GM12878 (cell line): ENCODE data around the gene HSBP1. TPM values are rescaled to one million over a fixed set of nuclear protein-coding genes. Genes with fewer than 3 reads are reported as not detected.

Source experiments
- ATAC-seq: fragments of 200-7000 bp; cut with Tn5 transposase; 3 replicates; pipeline ENCODE4 v1.9.1; 2020; ENCODE audit warnings: mild to moderate bottlenecking, moderate library complexity
- BruUV-seq: library from RNA; stranded (reverse); fragments of 400-500 nt; replicated peaks from 2 replicates; lab custom pipeline; 2021; lab: Mats Ljungman, UMichigan
- CTCF ChIA-PET: fragments of 300-600 bp; sonication (Branson Sonifier 250); formaldehyde crosslinking; extraction: SDS; loops from one replicate; lab custom pipeline; 2021; ENCODE audit warnings: inconsistent platforms; lab: Yijun Ruan, JAX
- POLR2A ChIA-PET: fragments of 350-600 bp; formaldehyde crosslinking; extraction: SDS; loops from one replicate; lab custom pipeline; 2021; ENCODE audit warnings: inconsistent platforms; lab: Charles Lee
- RAD21 ChIA-PET: fragments of 300-600 bp; sonication (Branson Sonifier 250); formaldehyde crosslinking; loops from one replicate; lab custom pipeline; 2023; ENCODE audit warnings: antibody characterized with exemption; ENCODE audit not compliant: unreplicated experiment; lab: Charles Lee
- SMC1A ChIA-PET: fragments of 300-600 bp; sonication (Branson Sonifier 250); formaldehyde crosslinking; loops from one replicate; lab custom pipeline; 2023; ENCODE audit not compliant: unreplicated experiment, uncharacterized antibody; lab: Charles Lee
- DNase-seq: peaks from one replicate; pipeline ENCODE4 v3.0.0-alpha.2; 2011; ENCODE audit warnings: low read depth, low spot score
- FAIRE-seq: peaks from 3 replicates; lab custom pipeline; 2011; peaks lifted over from hg19 to GRCh38; lab: Jason Lieb, UNC
- H2AFZ ChIP-seq: 2 replicates; pipeline ENCODE4 v1.6.0; 2011; ENCODE audit warnings: low read depth, low read length, control low read depth; ENCODE audit not compliant: control insufficient read depth
- H3K27ac ChIP-seq: 2 replicates; pipeline ENCODE4 v1.5.1; 2011; ENCODE audit warnings: control low read depth; ENCODE audit not compliant: control insufficient read depth, insufficient read depth
- H3K27me3 ChIP-seq, 2 experiments: replicated peaks in 1 of 2; 2 replicates each; pipeline versions ENCODE4 v1.6.0 to v1.6.1; 2011; ENCODE audit warnings: low read length in 1 of 2; ENCODE audit not compliant: control insufficient read depth in 2 of 2, insufficient read depth in 2 of 2
- H3K36me3 ChIP-seq, 2 experiments: 2 replicates each; pipeline ENCODE4 v1.5.1; 2011; ENCODE audit warnings: low read length in 1 of 2; ENCODE audit not compliant: control insufficient read depth in 2 of 2, insufficient read depth in 2 of 2
- H3K4me1 ChIP-seq: 2 replicates; pipeline ENCODE4 v1.6.1; 2011; ENCODE audit warnings: mild to moderate bottlenecking, low read length, moderate library complexity, mixed read lengths; ENCODE audit not compliant: control insufficient read depth, insufficient read depth
- H3K4me2 ChIP-seq: 2 replicates; pipeline ENCODE4 v1.6.0; 2011; ENCODE audit warnings: control low read depth; ENCODE audit not compliant: control insufficient read depth, insufficient read depth
- H3K4me3 ChIP-seq: fragments of 200-600 bp; sonication (generic); 2 replicates; pipeline ENCODE4 v1.5.1; 2016
- H3K79me2 ChIP-seq: 2 replicates; pipeline ENCODE4 v1.6.0; 2011; ENCODE audit warnings: low read length; ENCODE audit not compliant: control insufficient read depth, insufficient read depth
- H3K9ac ChIP-seq: 2 replicates; pipeline ENCODE4 v1.8.0; 2011; ENCODE audit warnings: low read length, control low read depth, mixed read lengths; ENCODE audit not compliant: control insufficient read depth, insufficient read depth
- H3K9me3 ChIP-seq: replicated peaks from 3 replicates; pipeline ENCODE4 v1.5.1; 2011; ENCODE audit warnings: mild to moderate bottlenecking, low read length; ENCODE audit not compliant: control insufficient read depth, insufficient read depth
- H4K20me1 ChIP-seq: 2 replicates; pipeline ENCODE4 v1.6.0; 2011; ENCODE audit not compliant: control insufficient read depth, insufficient read depth
- MEF2B ChIP-seq: fragments of 450-650 bp; IDR thresholded peaks from 2 replicates; pipeline ENCODE4 v1.6.1; 2018; ENCODE audit warnings: mild to moderate bottlenecking, moderate library complexity; ENCODE audit not compliant: partially characterized antibody, poor library complexity, severe bottlenecking
- NBN ChIP-seq: fragments of 450-650 bp; IDR thresholded peaks from 2 replicates; pipeline ENCODE4 v1.6.1; 2016
- NFYA ChIP-seq: IDR thresholded peaks from 2 replicates; pipeline ENCODE4 v1.6.1; 2011; ENCODE audit warnings: low read depth, mild to moderate bottlenecking, low read length, improper control_type of control experiment, borderline replicate concordance
- NR2C1 ChIP-seq: fragments of 450-650 bp; IDR thresholded peaks from 2 replicates; pipeline ENCODE4 v1.6.1; 2017; ENCODE audit warnings: antibody characterized with exemption, mild to moderate bottlenecking, moderate library complexity
- ZNF384 ChIP-seq: IDR thresholded peaks from 2 replicates; pipeline ENCODE4 v1.6.1; 2012; ENCODE audit warnings: low read depth, mild to moderate bottlenecking, low read length, improper control_type of control experiment, borderline replicate concordance
- WGBS: methylation state at CpG from one replicate; pipeline ENCODE4 v1.1.6; 2016; ENCODE audit warnings: low lambda C conversion rate; ENCODE audit not compliant: insufficient replicate concordance, insufficient coverage; ENCODE audit errors: missing lambda C conversion rate; 5-methylcytosine and 5-hydroxymethylcytosine counted together
- in situ Hi-C: fragments of 300-500 bp; cut with MboI; formaldehyde crosslinking; loops from 9 replicates; pipeline ENCODE4 v1.14.3; 2018; ENCODE audit warnings: mixed read lengths
- intact Hi-C: fragments of 100-400 bp; cut with micrococcal nuclease; formaldehyde crosslinking; loops from one replicate; pipeline ENCODE4 v1.14.2; 2022; ENCODE audit not compliant: unreplicated experiment
- polyA plus RNA-seq, 11 experiments: library from polyadenylated mRNA; depleted of rRNA in 4 of 11; unstranded in 6 of 11; stranded (reverse) in 5 of 11; fragments of >200 nt; fragmentation: Nextera tagmentation in 4 of 11; fragmentation: Illumina TruSeq in 1 of 11; extraction: Ambion mirVana in 4 of 11; extraction: Trizol in 1 of 11; gene quantifications; 1 replicate in 1 of 11; 2 replicates in 10 of 11; pipeline versions ENCODE4 v1.2.1 to v1.2.3, GENCODE V29; 2011 to 2016; ENCODE audit warnings: inconsistent platforms in 2 of 11, missing spikeins in 2 of 11, low read depth in 1 of 11
- total RNA-seq, 4 experiments: library from RNA; depleted of rRNA in 3 of 4; stranded (reverse); fragments of >200 nt in 3 of 4; fragmentation: Illumina TruSeq in 1 of 4; extraction: Trizol in 1 of 4; gene quantifications; 2 replicates each; pipeline versions ENCODE4 v1.2.1 to v1.2.3, GENCODE V29; 2013 to 2021

Gene HSBP1
- total and polyA plus RNA-seq, 10 of the 15 experiments (the other 5 are each of a cell fraction or from before 2014, with no cell fraction given) = 26.6 to 263 (median 95.7) TPM

GRCh38 chr16:83842291-83842690 is 34.5 kb downstream of the HSBP1 start (continued):
- no peak for TF ChIP-seq NBN

GRCh38 chr16:83842756-83843507 is 35.2 kb downstream of the HSBP1 start:
- Histone ChIP-seq H3K27ac (no peak overlapping the region), H4K20me1 (no peaks in the 10 kb centered on the region), H3K79me2 (no peaks in the 10 kb centered on the region), H3K27me3 (peaks cover 0 to 1% of the 10 kb centered on the region in 2 experiments; a peak in 1 of 4 replicates), H2AFZ (no peak overlapping the region), H3K36me3 (no peaks in the 10 kb centered on the region), H3K9me3 (no peaks in the 10 kb centered on the region), H3K4me2 (no peak overlapping the region), H3K4me3 (no peak overlapping the region), H3K9ac (no peak overlapping the region), H3K4me1 (no peaks in the 10 kb centered on the region)
- TF ChIP-seq ZNF384 = no peak
- no peak for TF ChIP-seq NFYA
- TF ChIP-seq MEF2B = peak; percentile 50
- no peak for TF ChIP-seq NR2C1
- no peak for DNase-seq
- POLR2A ChIA-PET = no interaction called here
- intact Hi-C loops = no loop called here
- no TSS peak for BruUV-seq
- ATAC-seq = no peak; the same call in 2 of the 3 replicates
- CTCF ChIA-PET = interaction anchor here (0.9 kb wide), 1 partner anchor 18 kb away, joined by 3 read pairs; no protein-coding TSS in a partner anchor
- RAD21 ChIA-PET = interaction anchor here (1.5 kb wide), 1 partner anchor 16 kb away, joined by 5 read pairs; no protein-coding TSS in a partner anchor
- no peak for FAIRE-seq
- SMC1A ChIA-PET = interaction anchor here (1.0 kb wide), 1 partner anchor 16 kb away, joined by 3 read pairs; no protein-coding TSS in a partner anchor
- in situ Hi-C loops = no loop called here
- WGBS = 21% methylated on average over 9 of the region's 9 CpGs
